Muscle layer of colon (tissue), 2 donors: ENCODE measurements around the gene KCNAB1.

Experiments
- H3K27ac ChIP-seq: one replicate; pipeline ENCODE4 v1.7.0; 2013; ENCODE audit warnings: low read depth, mild to moderate bottlenecking, low read length, moderate library complexity
- H3K27me3 ChIP-seq, 2 donors: one replicate each; pipeline ENCODE4 v1.7.0; 2013; ENCODE audit warnings: low read length in 2 of 2, mild to moderate bottlenecking in 2 of 2; ENCODE audit not compliant: insufficient read depth in 2 of 2, control insufficient read depth in 1 of 2
- H3K36me3 ChIP-seq: one replicate; pipeline ENCODE4 v1.7.0; 2013; ENCODE audit warnings: mild to moderate bottlenecking, low read length; ENCODE audit not compliant: insufficient read depth
- H3K4me1 ChIP-seq: one replicate; pipeline ENCODE4 v1.7.0; 2013; ENCODE audit warnings: mild to moderate bottlenecking, low read length; ENCODE audit not compliant: insufficient read depth
- H3K4me3 ChIP-seq, 2 donors: one replicate each; pipeline ENCODE4 v1.7.0; 2013; ENCODE audit warnings: low read length in 2 of 2, low read depth in 1 of 2, mild to moderate bottlenecking in 1 of 2, moderate library complexity in 1 of 2
- H3K9ac ChIP-seq: one replicate; pipeline ENCODE4 v1.7.0; 2013; ENCODE audit warnings: low read length
- H3K9me3 ChIP-seq: one replicate; pipeline ENCODE4 v1.7.0; 2013; ENCODE audit warnings: mild to moderate bottlenecking, low read length
- donor health status: abdominal sarcoma.
- donor health status: Adenocarcinoma of cecum.

Gene KCNAB1

DNA sequence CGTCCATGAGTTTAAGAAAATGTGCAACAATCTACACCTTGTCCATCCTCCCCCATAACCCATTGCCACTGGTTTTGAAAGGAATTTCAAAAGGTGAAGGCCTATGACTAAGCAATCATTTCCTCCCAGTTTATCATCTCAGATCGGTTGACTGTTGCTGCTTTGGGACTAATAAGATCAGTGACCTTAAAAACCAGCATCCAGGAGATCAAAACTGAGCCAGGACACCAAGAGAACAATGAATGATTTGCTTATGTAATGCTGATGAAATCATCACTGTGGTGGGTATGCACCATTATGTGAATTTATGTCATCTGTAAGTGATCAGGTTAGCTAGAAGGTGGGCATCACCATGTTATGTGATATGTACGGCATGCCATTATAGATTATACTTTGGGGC, 239.0 kb downstream of the KCNAB1 start:
- Histone ChIP-seq H3K9me3 (no peaks in the 10 kb centered on the region), H3K27me3 (no peaks in the 10 kb centered on the region), H3K4me3 (no peak overlapping the region), H3K36me3 (no peaks in the 10 kb centered on the region), H3K4me1 (no peaks in the 10 kb centered on the region), H3K27ac (no peak overlapping the region), H3K9ac (no peak overlapping the region)

DNA sequence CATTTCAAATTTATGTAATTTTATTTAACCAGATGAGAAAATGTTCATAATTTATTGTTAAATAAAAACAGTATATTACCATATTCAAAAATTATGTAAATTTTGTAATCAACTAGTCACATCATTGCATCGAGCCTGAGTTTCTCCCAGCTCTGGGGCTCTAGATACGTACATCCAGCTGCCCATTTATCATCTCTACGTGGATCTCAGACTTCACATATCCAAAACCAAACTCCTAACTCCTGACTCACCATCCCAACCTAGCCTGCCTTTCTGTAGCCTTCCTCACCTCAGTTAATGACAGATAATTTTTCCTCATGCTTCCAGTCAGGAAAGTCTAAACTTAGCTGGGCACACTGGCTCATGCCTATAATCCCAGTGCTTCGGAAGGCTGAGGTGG, 239.7 kb downstream of the KCNAB1 start:
- Histone ChIP-seq H3K9me3 (no peaks in the 10 kb centered on the region), H3K9ac (no peak overlapping the region), H3K27ac (no peak overlapping the region), H3K27me3 (no peaks in the 10 kb centered on the region), H3K4me1 (no peaks in the 10 kb centered on the region), H3K4me3 (no peak overlapping the region), H3K36me3 (no peaks in the 10 kb centered on the region)

DNA sequence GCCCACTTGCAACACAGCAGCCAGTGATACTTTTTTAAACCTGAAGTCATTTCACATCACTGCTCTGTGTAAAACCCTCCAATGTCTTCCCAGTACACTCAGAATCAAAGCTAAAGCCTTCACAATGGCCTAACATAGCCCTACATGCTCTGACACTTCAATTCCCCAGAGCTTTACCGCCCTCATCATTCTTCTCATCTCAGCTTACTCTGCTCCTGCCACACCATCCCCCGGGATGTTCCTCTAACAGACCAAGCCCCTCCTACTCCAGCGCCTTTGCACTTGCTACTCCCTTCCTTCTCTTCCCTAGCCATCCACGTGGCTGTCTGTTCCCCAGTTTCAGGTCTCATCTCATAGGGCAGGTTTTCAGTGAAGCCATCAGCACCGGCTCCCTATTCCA, 240.6 kb downstream of the KCNAB1 start:
- Histone ChIP-seq H3K9ac (no peak overlapping the region), H3K4me3 (no peak overlapping the region), H3K36me3 (no peaks in the 10 kb centered on the region), H3K4me1 (no peaks in the 10 kb centered on the region), H3K9me3 (no peaks in the 10 kb centered on the region), H3K27ac (no peak overlapping the region), H3K27me3 (no peaks in the 10 kb centered on the region)

DNA sequence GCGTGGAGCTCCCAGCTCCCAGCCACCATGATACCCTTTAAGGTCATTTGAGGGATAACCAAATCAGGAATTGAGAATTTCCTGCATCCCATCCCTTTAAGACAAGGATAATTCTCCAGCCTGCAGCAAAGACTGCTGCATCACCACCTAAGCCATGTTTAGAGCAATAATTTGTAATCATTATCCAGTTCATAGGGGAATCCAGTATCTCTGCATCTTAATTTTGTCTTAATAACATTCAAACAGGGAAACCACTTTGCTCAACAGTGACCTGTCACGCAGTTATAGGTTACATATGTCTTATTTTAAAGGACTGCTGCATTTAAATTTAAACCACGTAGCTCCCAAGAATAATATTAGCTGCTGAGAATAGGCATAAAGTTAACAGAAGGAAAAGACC, 246.2 kb downstream of the KCNAB1 start:
- Histone ChIP-seq H3K9ac (no peak overlapping the region), H3K27me3 (no peaks in the 10 kb centered on the region)

DNA sequence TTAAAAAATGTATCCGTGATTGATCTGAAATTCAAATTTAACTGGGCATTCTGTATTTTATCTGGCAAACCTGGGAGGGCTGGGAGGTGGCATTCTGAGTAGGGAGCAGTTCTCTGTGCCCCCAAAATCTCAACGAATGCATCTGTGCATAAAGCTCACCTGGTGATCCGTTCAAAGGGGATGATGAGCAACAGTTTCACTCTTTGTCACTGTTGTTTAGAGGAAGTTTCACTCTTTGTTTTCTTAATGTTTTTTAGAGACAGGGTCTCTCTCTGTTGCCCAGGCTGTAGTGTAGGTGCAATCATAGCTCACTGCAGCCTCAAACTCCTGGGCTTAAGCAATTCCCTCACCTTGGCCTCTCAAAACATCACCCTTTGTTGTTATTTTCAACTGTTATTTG, 247.8 kb downstream of the KCNAB1 start:
- Histone ChIP-seq H3K27ac (no peak overlapping the region), H3K4me3 (no peak overlapping the region), H3K27me3 (no peaks in the 10 kb centered on the region), H3K36me3 (no peaks in the 10 kb centered on the region), H3K9ac (no peak overlapping the region), H3K4me1 (peaks cover 31% of the 10 kb centered on the region), H3K9me3 (no peaks in the 10 kb centered on the region)

More for the DNA sequence above, 246.2 kb downstream of the KCNAB1 start:
- Histone ChIP-seq H3K4me3 (no peak overlapping the region), H3K9me3 (no peaks in the 10 kb centered on the region), H3K36me3 (no peaks in the 10 kb centered on the region), H3K4me1 (peaks cover 19% of the 10 kb centered on the region), H3K27ac (no peak overlapping the region)

DNA sequence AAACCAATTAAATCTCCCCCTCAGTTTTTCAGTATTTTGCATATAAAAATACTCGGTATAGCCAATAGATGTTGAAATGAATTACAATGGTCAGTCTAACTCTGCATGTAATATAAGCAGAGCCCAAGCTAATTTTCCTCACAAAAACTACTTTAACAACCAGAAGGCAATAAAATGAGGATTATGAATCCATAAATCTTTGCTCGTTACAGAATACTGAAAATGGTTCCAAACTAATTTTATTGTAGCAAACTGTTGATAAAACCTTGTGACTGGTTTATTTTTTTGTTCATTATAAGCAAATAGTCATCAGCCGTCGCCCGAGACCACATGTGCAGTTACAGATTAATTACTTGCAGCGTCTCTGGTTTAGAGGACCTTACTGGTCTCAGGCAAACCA, 251.3 kb downstream of the KCNAB1 start:
- H3K4me3 ChIP-seq: no peak overlapping the region
- H3K9ac ChIP-seq: no peak overlapping the region
- no peaks in the 10 kb centered on the region for H3K36me3 ChIP-seq
- no peaks in the 10 kb centered on the region for H3K27me3 ChIP-seq
- H3K4me1 ChIP-seq: peaks cover 32% of the 10 kb centered on the region
- no peaks in the 10 kb centered on the region for H3K9me3 ChIP-seq
- H3K27ac ChIP-seq: no peak overlapping the region

DNA sequence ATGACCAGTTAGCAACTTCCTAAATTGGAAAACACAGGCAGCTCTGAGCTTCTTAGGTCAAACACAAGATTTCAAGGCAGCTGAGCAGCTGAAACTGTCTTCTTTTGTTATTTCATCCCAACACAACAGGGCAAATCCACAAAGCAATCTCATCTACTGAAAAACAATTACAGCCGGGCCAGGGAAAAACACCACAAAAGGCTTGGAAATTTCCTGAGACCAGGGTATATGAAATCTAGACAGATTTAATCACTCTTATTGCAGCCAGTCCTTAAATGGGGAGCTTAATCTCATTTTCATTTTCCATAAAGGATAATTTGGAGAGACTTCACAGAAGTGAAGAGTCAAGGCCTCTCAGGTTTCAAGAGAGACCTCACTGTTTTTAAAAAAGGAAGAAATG, 252.7 kb downstream of the KCNAB1 start:
- Histone ChIP-seq H3K27ac (no peak overlapping the region), H3K4me1 (peaks cover 32% of the 10 kb centered on the region), H3K36me3 (no peaks in the 10 kb centered on the region), H3K9me3 (no peaks in the 10 kb centered on the region), H3K9ac (no peak overlapping the region), H3K4me3 (no peak overlapping the region), H3K27me3 (no peaks in the 10 kb centered on the region)

DNA sequence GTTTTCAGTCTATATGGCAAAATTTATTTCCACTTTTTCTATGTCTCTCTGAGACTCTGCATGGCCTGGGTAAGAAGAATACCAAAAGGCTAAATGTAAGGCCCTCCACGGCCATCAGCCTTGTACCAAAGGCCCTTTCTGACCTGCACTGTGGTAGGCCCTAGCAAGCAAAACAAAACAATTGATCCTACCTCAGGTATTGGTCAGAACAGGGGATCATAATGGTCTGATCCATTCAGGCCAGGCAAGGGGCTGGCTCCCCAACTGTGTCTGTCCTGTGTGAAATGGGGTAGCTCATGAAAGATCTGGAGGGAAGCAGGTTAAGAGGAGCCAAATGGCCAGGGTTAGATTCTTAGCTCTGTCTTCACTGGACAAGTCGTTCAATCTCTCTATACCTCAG, 253.3 kb downstream of the KCNAB1 start:
- H3K36me3 ChIP-seq: no peaks in the 10 kb centered on the region
- H3K9ac ChIP-seq: no peak overlapping the region
- no peak overlapping the region for H3K27ac ChIP-seq
- H3K27me3 ChIP-seq: no peaks in the 10 kb centered on the region
- H3K4me1 ChIP-seq: peaks cover 32% of the 10 kb centered on the region
- H3K9me3 ChIP-seq: no peaks in the 10 kb centered on the region
- H3K4me3 ChIP-seq: no peak overlapping the region

DNA sequence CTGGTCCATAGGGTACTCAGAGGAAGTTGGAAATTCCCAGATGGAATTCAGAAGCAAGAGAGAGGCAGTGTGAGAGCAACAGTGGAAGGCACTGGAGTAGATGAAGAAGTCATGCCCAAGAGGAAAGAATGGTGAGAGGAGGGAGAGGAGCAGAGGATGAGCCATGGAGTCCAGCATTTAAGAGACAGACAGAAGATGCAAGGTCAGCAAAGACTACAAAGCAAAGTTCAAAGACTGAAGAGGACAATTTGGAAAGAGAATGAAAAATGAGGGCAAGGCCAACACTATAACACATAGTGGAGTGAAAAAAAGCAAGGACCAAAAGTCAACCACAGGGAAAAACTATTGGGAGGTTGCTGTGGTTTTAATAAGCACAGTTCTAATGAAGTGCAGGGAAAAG, 255.8 kb downstream of the KCNAB1 start:
- H3K27me3 ChIP-seq: no peaks in the 10 kb centered on the region
- H3K9me3 ChIP-seq: no peaks in the 10 kb centered on the region
- peaks cover 17% of the 10 kb centered on the region for H3K4me1 ChIP-seq
- H3K36me3 ChIP-seq: no peaks in the 10 kb centered on the region
- no peak overlapping the region for H3K27ac ChIP-seq
- no peak overlapping the region for H3K4me3 ChIP-seq
- H3K9ac ChIP-seq: no peak overlapping the region

DNA sequence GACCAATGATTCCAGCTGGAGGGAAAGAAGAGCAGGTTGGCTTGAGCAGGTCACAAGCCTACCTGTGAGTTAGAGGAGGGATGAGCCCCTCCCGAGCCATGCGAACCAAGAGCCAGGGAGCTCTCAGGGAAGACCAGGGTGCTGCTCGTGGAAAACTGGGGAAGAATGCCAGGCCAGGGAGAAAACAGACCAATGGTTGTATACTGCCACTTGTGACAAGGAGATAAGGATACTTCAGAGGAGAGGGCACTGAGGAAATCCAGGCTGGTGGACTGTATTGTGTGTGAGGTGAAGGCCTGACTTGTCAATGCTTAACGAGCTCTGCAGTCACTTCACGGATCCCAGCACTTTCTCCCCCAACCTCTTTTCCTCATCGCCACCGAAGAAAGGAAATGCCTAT, 256.9 kb downstream of the KCNAB1 start:
- no peak overlapping the region for H3K4me3 ChIP-seq

DNA sequence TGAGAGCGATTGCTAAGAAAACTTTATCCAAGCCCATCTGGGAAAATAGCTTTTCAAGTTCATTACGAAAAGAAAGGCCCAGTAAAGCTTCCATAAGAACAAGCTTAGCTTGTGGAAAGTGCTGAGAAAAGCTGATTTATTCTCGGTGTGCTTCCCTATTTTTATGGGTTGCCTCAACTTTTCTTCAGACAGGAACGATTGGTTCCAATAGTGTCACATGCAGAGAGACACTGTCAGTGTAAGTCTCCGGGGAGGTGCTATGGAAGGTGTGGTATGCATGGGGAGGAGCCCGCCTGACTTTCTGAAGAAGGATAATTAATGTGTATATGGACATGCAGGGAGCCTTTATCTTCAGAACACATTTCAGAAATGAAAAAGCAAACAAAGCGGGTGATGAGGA, 257.3 kb downstream of the KCNAB1 start:
- Histone ChIP-seq H3K27ac (no peak overlapping the region), H3K36me3 (no peaks in the 10 kb centered on the region), H3K9ac (no peak overlapping the region), H3K4me1 (peaks cover 9% of the 10 kb centered on the region), H3K9me3 (no peaks in the 10 kb centered on the region), H3K4me3 (no peak overlapping the region), H3K27me3 (no peaks in the 10 kb centered on the region)

More for the DNA sequence above, 256.9 kb downstream of the KCNAB1 start:
- H3K27ac ChIP-seq: no peak overlapping the region
- H3K9me3 ChIP-seq: no peaks in the 10 kb centered on the region
- no peak overlapping the region for H3K9ac ChIP-seq
- H3K4me1 ChIP-seq: peaks cover 10% of the 10 kb centered on the region
- H3K27me3 ChIP-seq: no peaks in the 10 kb centered on the region
- no peaks in the 10 kb centered on the region for H3K36me3 ChIP-seq

DNA sequence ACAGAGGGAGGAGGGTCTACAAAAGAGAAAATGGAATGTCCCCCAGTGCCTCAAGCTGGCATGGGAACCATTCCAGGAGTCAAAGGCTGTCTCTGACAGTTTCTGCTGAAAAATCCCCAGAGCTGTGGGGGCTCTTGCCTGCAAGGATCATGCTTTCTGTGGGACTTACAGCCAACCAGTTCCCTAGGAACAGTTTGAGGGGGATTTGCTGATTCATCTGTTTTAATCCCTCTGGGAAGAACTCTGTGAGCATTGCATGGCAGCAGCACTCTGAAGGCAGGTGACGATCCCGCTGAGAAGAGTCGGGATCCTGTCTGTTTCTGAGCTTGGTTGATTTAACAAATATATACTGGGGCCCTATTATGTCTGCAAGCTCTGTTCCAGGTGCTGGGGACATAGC, 258.5 kb downstream of the KCNAB1 start:
- Histone ChIP-seq H3K27ac (no peak overlapping the region), H3K9me3 (no peaks in the 10 kb centered on the region), H3K4me3 (no peak overlapping the region), H3K27me3 (no peaks in the 10 kb centered on the region), H3K4me1 (peaks cover 14% of the 10 kb centered on the region), H3K9ac (no peak overlapping the region), H3K36me3 (no peaks in the 10 kb centered on the region)
